Prostate gland (tissue), 2 donors: ENCODE data around the gene ZNF841. TPM values are rescaled to one million over a fixed set of nuclear protein-coding genes. Genes with fewer than 3 reads are reported as not detected.
"Not testable (repeated sequence)": the region's sequence is repeated elsewhere in the genome, so short reads cannot be mapped to it uniquely, and the experiment has no call there.

ENCODE experiments used
- DNase-seq: peaks from one replicate; pipeline ENCODE4 v3.0.0-alpha.2; 2019; ENCODE audit warnings: low spot score
- H3K27ac ChIP-seq, 2 donors: fragments of 200-600 bp; sonication (generic); 2 replicates each; pipeline ENCODE4 v1.5.1; 2017 to 2019
- H3K27me3 ChIP-seq: fragments of 200-600 bp; sonication (generic); replicated peaks from 2 replicates; pipeline ENCODE4 v1.5.1; 2019; ENCODE audit not compliant: insufficient read depth
- H3K36me3 ChIP-seq, 2 donors: fragments of 200-600 bp; sonication (generic); 1 replicate in 1 of 2; 2 replicates in 1 of 2; pipeline versions ENCODE4 v1.5.1 to v1.8.1; 2017 to 2019
- H3K4me1 ChIP-seq: fragments of 200-600 bp; sonication (generic); replicated peaks from 2 replicates; pipeline ENCODE4 v1.5.1; 2019
- H3K4me3 ChIP-seq, 2 donors: fragments of 200-600 bp; sonication (generic); 2 replicates each; pipeline ENCODE4 v1.5.1; 2017 to 2019
- H3K9me3 ChIP-seq: fragments of 200-600 bp; sonication (generic); 2 replicates; pipeline ENCODE4 v1.5.1; 2017
- POLR2A ChIP-seq: fragments of 450-650 bp; IDR thresholded peaks from one replicate; pipeline ENCODE4 v1.6.1; 2016; ENCODE audit warnings: antibody characterized with exemption, mild to moderate bottlenecking
- POLR2AphosphoS5 ChIP-seq: sonication (generic); formaldehyde crosslinking; IDR thresholded peaks from one replicate; pipeline ENCODE4 v1.6.1; 2017; ENCODE audit warnings: antibody characterized with exemption
- WGBS: methylation state at CpG from one replicate; pipeline ENCODE4 v1.1.5; 2018; 5-methylcytosine and 5-hydroxymethylcytosine counted together
- intact Hi-C: fragments of 100-400 bp; cut with DNase I; formaldehyde crosslinking; loops from one replicate; pipeline ENCODE4 v1.14.2; 2022
- total RNA-seq, 2 donors: library from RNA; depleted of rRNA; stranded (reverse); fragments of >200 nt; gene quantifications; one replicate each; pipeline ENCODE4 v1.1.0, GENCODE V29; 2016
- TF ChIP-seq, protein P1 (sequence below), 4 experiments: fragments of 200-600 bp in 2 of 4; fragments of 450-650 bp in 2 of 4; sonication (generic) in 2 of 4; IDR thresholded peaks; 1 replicate in 3 of 4; 2 replicates in 1 of 4; pipeline ENCODE4 v1.5.1; 2016 to 2019; ENCODE audit warnings: antibody characterized with exemption in 4 of 4, mild to moderate bottlenecking in 2 of 4, moderate library complexity in 2 of 4

ZNF841 gene
- total RNA-seq, 2 donors from 2014 or later, result 24.6 to 34.3 TPM

DNA sequence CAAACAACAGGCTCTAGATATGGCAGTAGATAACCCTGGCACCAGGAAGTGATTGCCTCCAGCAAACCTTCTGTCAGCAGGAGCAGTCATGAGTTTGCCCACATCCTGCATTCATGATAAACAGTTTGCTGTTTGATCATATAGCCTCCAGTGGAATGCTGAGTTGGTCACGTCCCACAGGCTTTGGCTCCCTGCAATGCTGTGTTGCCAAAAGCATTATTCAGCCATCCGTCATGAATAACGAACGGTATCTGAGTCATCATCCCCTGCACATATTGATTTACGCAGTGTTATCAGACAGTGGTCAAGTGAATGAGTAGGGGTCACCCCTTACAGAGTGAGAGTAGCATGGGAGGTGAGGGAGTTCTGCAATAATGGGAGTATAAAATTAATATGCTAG is 25.1 kb downstream of the ZNF841 start:
- WGBS, result 91% methylated on average over 5 of the region's 5 CpGs
- H3K4me3 ChIP-seq, result no peak overlapping the region
- peaks cover 5% of the 10 kb centered on the region for H3K9me3 ChIP-seq
- intact Hi-C loops, result no loop called here
- H3K36me3 ChIP-seq, result peaks cover 21 to 26% of the 10 kb centered on the region in 2 donors
- H3K4me1 ChIP-seq, result no peaks in the 10 kb centered on the region
- no peak for DNase-seq
- TF ChIP-seq POLR2A (no peak), POLR2AphosphoS5 (no peak)
- TF ChIP-seq, protein P1, sequence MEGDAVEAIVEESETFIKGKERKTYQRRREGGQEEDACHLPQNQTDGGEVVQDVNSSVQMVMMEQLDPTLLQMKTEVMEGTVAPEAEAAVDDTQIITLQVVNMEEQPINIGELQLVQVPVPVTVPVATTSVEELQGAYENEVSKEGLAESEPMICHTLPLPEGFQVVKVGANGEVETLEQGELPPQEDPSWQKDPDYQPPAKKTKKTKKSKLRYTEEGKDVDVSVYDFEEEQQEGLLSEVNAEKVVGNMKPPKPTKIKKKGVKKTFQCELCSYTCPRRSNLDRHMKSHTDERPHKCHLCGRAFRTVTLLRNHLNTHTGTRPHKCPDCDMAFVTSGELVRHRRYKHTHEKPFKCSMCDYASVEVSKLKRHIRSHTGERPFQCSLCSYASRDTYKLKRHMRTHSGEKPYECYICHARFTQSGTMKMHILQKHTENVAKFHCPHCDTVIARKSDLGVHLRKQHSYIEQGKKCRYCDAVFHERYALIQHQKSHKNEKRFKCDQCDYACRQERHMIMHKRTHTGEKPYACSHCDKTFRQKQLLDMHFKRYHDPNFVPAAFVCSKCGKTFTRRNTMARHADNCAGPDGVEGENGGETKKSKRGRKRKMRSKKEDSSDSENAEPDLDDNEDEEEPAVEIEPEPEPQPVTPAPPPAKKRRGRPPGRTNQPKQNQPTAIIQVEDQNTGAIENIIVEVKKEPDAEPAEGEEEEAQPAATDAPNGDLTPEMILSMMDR (IDR thresholded peaks at IDR 0.05), result no peak
- H3K27ac ChIP-seq, result no peak overlapping the region
- H3K27me3 ChIP-seq, result no peaks in the 10 kb centered on the region

DNA sequence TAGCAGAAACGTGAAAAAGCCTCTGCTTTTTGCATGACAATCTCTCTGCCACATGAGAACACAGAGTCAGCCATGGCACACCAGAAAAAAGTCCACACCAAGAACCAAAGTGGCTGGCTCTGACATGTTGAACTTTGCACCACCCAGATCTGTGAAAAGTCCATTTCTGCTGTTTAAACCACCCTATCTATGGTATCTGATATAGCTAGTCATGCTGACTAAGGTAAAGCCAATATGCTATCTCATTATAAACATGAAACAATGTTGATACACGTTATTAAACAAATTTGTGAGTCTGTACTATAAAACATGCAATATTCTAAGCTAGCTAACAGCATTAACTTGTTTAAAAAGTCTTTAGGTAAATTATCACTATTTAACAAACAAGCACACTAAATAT is 25.9 kb downstream of the ZNF841 start:
- no peak for DNase-seq
- Histone ChIP-seq H3K4me3 (no peak overlapping the region), H3K9me3 (peaks cover 5% of the 10 kb centered on the region), H3K36me3 (peaks cover 17 to 21% of the 10 kb centered on the region in 2 donors), H3K27me3 (no peaks in the 10 kb centered on the region), H3K4me1 (no peaks in the 10 kb centered on the region), H3K27ac (no peak overlapping the region)
- intact Hi-C loops, result no loop called here
- no peak for TF ChIP-seq POLR2A
- TF ChIP-seq POLR2AphosphoS5, result no peak
- TF ChIP-seq, protein P1 (IDR thresholded peaks at IDR 0.05), result no peak
- WGBS, result 83% methylated on average over 2 of the region's 2 CpGs

DNA sequence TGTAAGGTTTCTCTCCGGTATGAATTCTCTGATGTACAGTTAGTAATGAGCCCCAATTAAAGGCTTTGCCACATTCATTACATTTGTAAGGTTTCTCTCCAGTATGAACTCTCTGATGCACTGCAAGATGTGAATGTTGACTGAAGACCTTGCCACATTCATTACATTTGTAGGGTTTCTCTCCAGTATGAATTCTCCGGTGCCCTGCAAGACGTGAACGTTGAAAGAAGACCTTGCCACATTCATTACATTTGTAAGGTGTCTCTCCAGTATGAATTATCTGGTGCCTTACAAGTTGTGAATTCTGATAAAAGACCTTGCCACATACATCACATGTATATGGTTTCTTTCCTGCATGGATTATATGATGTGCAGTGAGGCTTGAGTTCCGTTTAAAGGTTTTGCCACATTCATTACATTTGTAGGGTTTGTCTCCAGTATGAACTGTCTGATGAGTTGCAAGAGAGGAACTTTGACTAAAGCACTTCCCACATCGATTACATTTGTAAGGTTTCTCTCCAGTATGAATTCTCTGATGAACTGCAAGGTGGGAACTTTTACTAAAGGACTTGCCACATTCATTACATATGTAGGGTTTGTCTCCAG is 29.2 kb downstream of the ZNF841 start:
- TF ChIP-seq, protein P1 (IDR thresholded peaks at IDR 0.05), result no peak
- no peak for TF ChIP-seq POLR2A
- no peak for TF ChIP-seq POLR2AphosphoS5
- WGBS, result 92% methylated on average over 6 of the region's 6 CpGs
- no peaks in the 10 kb centered on the region for H3K27me3 ChIP-seq
- no peaks in the 10 kb centered on the region for H3K4me1 ChIP-seq
- DNase-seq, result no peak
- H3K4me3 ChIP-seq, result no peak overlapping the region
- intact Hi-C loops, result no loop called here
- no peak overlapping the region for H3K27ac ChIP-seq
- H3K9me3 ChIP-seq, result peaks cover 5% of the 10 kb centered on the region
- peaks cover 17 to 21% of the 10 kb centered on the region in 2 donors for H3K36me3 ChIP-seq

DNA sequence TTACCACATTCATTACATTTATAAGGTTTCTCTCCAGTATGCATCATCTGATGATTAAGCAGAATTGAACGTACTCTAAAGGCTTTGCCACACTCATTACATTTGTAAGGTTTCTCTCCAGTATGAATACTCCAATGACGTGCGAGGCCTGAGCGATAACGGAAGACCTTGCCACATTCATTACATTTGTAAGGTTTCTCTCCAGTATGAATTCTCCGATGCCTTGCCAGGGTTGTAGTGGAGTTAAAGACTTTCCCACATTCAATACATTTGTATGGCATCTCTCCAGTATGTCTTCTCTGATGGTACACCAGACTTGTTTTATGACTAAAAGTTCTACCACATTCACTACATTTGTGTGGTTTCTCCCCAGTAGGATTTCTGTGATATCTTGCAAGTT is 30.2 kb downstream of the ZNF841 start:
- H3K36me3 ChIP-seq, result peaks cover 14 to 17% of the 10 kb centered on the region in 2 donors
- no peaks in the 10 kb centered on the region for H3K27me3 ChIP-seq
- DNase-seq, result no peak
- peaks cover 5% of the 10 kb centered on the region for H3K9me3 ChIP-seq
- 99% methylated on average over 6 of the region's 6 CpGs for WGBS
- H3K4me1 ChIP-seq, result no peaks in the 10 kb centered on the region
- no peak overlapping the region for H3K4me3 ChIP-seq
- no peak for TF ChIP-seq POLR2AphosphoS5
- TF ChIP-seq, protein P1 (IDR thresholded peaks at IDR 0.05), result no peak
- no peak for TF ChIP-seq POLR2A
- intact Hi-C loops, result no loop called here
- no peak overlapping the region for H3K27ac ChIP-seq

DNA sequence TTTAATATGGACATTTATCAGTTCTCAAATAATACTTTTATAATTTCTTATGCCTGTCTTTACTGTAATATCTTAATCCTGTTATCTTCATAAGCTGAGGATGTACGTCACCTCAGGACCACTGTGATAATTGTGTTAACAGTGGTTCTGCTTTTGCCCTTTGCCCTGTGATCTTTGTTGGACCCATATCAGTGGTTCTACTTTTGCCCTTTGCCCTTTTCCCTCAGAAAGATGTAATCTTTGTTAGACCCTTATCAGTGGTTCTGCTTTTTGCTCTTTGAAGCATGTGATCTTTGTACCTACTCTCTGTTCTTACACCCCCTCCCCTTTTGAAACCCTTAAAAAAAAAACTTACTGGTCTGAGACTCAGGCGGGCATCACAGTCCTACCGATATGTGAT is 39.1 kb downstream of the ZNF841 start:
- WGBS, result 94% methylated on average over 3 of the region's 3 CpGs
- intact Hi-C loops, result not testable (repeated sequence)

DNA sequence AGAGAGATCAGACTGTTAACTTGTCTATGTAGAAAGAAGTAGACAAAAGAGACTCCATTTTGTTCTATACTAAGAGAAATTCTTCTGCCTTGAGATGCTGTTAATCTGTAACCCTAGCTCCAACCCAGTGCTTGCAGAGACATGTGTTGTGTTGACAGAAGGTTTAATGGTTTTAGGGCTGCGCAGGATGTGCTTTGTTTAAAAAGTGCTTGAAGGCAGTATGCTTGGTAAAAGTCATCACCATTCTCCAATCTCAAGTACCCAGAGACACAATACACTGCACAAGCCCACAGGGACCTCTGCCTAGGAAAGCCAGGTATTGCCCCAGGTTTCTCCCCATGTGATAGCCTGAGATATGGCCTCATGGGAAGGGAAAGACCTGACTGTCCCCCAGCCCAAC is 43.8 kb downstream of the ZNF841 start:
- 22% methylated on average over 1 of the region's 1 CpG for WGBS
- H3K27me3 ChIP-seq, H3K4me1 ChIP-seq, H3K9me3 ChIP-seq, H3K36me3 ChIP-seq, H3K4me3 ChIP-seq, H3K27ac ChIP-seq, DNase-seq, intact Hi-C loops: not testable (repeated sequence)

More for the DNA sequence above, 39.1 kb downstream of the ZNF841 start:
- H3K27me3 ChIP-seq, H3K36me3 ChIP-seq, DNase-seq, H3K4me1 ChIP-seq, H3K4me3 ChIP-seq, H3K27ac ChIP-seq, H3K9me3 ChIP-seq: not testable (repeated sequence)
